Chondrocyte (in vitro differentiated cells): ENCODE results near the gene RFPL4AL1. TPM values are rescaled to one million over a fixed set of nuclear protein-coding genes. Genes with fewer than 3 reads are reported as not detected.

Source experiments
- DNase-seq: peaks from one replicate; pipeline ENCODE4 v3.0.0; 2021; ENCODE audit warnings: mixed read lengths, low spot score
- H3K27ac Mint-ChIP-seq: one replicate; pipeline ENCODE4 v1.8.0; 2021; ENCODE audit warnings: mild to moderate bottlenecking, moderate library complexity, mixed read lengths; ENCODE audit not compliant: unreplicated experiment
- H3K27me3 Mint-ChIP-seq: 2 replicates; pipeline ENCODE4 v1.8.0; 2021; ENCODE audit warnings: low read depth, mixed read lengths
- H3K36me3 Mint-ChIP-seq: 2 replicates; pipeline ENCODE4 v1.8.0; 2021; ENCODE audit warnings: low read depth, mixed read lengths
- H3K4me1 Mint-ChIP-seq: 2 replicates; pipeline ENCODE4 v1.8.0; 2021; ENCODE audit warnings: low read depth, mild to moderate bottlenecking, mixed read lengths
- H3K4me3 Mint-ChIP-seq: one replicate; pipeline ENCODE4 v1.8.0; 2021; ENCODE audit warnings: mild to moderate bottlenecking, moderate library complexity, mixed read lengths; ENCODE audit not compliant: unreplicated experiment
- H3K9me3 Mint-ChIP-seq: 2 replicates; pipeline ENCODE4 v1.8.0; 2021; ENCODE audit warnings: low read depth, mixed read lengths
- CTCF ChIP-seq: fragments of 200-600 bp; sonication (generic); IDR thresholded peaks from 2 replicates; pipeline ENCODE4 v1.5.0; 2021; ENCODE audit warnings: antibody characterized with exemption, mild to moderate bottlenecking, moderate library complexity
- total RNA-seq: library from RNA; stranded (reverse); gene quantifications from 3 replicates; pipeline ENCODE4 v1.2.1, GENCODE V29; 2021

Gene RFPL4AL1
- total RNA-seq, 1 donor from 2014 or later: not detected

GRCh38 chr19:55778331-55778730 lies 9.4 kb downstream of the RFPL4AL1 start:
- no peaks in the 10 kb centered on the region for H3K27me3 Mint-ChIP-seq
- peaks cover 32% of the 10 kb centered on the region for H3K9me3 Mint-ChIP-seq

GRCh38 chr19:55781112-55781511 lies 12.2 kb downstream of the RFPL4AL1 start:
- no peak for DNase-seq
- no peak for TF ChIP-seq CTCF
- Mint-ChIP-seq H3K27ac (no peak overlapping the region), H3K4me1 (no peaks in the 10 kb centered on the region), H3K4me3 (no peak overlapping the region), H3K36me3 (no peaks in the 10 kb centered on the region), H3K9me3 (peaks cover 29% of the 10 kb centered on the region), H3K27me3 (no peaks in the 10 kb centered on the region)

More at GRCh38 chr19:55778331-55778730, 9.4 kb downstream of the RFPL4AL1 start:
- no peaks in the 10 kb centered on the region for H3K36me3 Mint-ChIP-seq
- DNase-seq: no peak
- no peak overlapping the region for H3K4me3 Mint-ChIP-seq
- no peak overlapping the region for H3K27ac Mint-ChIP-seq
- no peak for TF ChIP-seq CTCF
- H3K4me1 Mint-ChIP-seq: no peaks in the 10 kb centered on the region

GRCh38 chr19:55795021-55795420 lies 26.1 kb downstream of the RFPL4AL1 start:
- no peaks in the 10 kb centered on the region for H3K4me1 Mint-ChIP-seq
- H3K4me3 Mint-ChIP-seq: no peak overlapping the region
- no peaks in the 10 kb centered on the region for H3K27me3 Mint-ChIP-seq
- no peak for TF ChIP-seq CTCF
- H3K9me3 Mint-ChIP-seq: peaks cover 59% of the 10 kb centered on the region
- H3K27ac Mint-ChIP-seq: no peak overlapping the region
- H3K36me3 Mint-ChIP-seq: peaks cover 3% of the 10 kb centered on the region
- no peak for DNase-seq

GRCh38 chr19:55801416-55801815 lies 32.5 kb downstream of the RFPL4AL1 start:
- no peak overlapping the region for H3K4me3 Mint-ChIP-seq

GRCh38 chr19:55802281-55802680 lies 33.4 kb downstream of the RFPL4AL1 start:
- Mint-ChIP-seq H3K9me3 (peaks cover 62% of the 10 kb centered on the region), H3K27me3 (no peaks in the 10 kb centered on the region), H3K4me3 (no peak overlapping the region), H3K36me3 (peaks cover 3% of the 10 kb centered on the region), H3K4me1 (no peaks in the 10 kb centered on the region), H3K27ac (no peak overlapping the region)
- TF ChIP-seq CTCF: no peak
- no peak for DNase-seq

More at GRCh38 chr19:55801416-55801815, 32.5 kb downstream of the RFPL4AL1 start:
- Mint-ChIP-seq H3K4me1 (no peaks in the 10 kb centered on the region), H3K27me3 (no peaks in the 10 kb centered on the region), H3K9me3 (peaks cover 59% of the 10 kb centered on the region), H3K27ac (no peak overlapping the region), H3K36me3 (peaks cover 3% of the 10 kb centered on the region)
- no peak for TF ChIP-seq CTCF
- DNase-seq: no peak
